ENCODE results near the gene ITIH1.

- no peak for TF ChIP-seq CTCF (IDR thresholded peaks at IDR 0.05; ENCODE audit: low read depth, low read length, poor library complexity, severe bottlenecking)
- TF ChIP-seq EZH2phosphoT487 (IDR thresholded peaks at IDR 0.05; ENCODE audit: borderline replicate concordance, low read length) = no peak
Measured at GRCh38 chr3:52783211-52783555, 5.8 kb downstream of the ITIH1 start.

Data from DOHH2 (cell line).